HG03439 (cell line): ENCODE results near the gene PLD2.

Source experiments
- ATAC-seq: cut with Tn5 transposase; IDR thresholded peaks from one replicate; pipeline ENCODE4 v1.9.1; 2021; ENCODE audit warnings: mild to moderate bottlenecking, moderate library complexity; ENCODE audit not compliant: unreplicated experiment

The PLD2 gene

GRCh38 chr17:4806777-4807604 is at the start of gene PLD2:
TSS of gene PLD2 (plus strand) at chr17:4807152. CDS start at chr17:4807773, 621 bp downstream.
- peak; percentile 87 for ATAC-seq

- ATAC-seq, result no peak
Observed at GRCh38 chr17:4759776-4760236, 47.1 kb upstream of the PLD2 start.

DNA sequence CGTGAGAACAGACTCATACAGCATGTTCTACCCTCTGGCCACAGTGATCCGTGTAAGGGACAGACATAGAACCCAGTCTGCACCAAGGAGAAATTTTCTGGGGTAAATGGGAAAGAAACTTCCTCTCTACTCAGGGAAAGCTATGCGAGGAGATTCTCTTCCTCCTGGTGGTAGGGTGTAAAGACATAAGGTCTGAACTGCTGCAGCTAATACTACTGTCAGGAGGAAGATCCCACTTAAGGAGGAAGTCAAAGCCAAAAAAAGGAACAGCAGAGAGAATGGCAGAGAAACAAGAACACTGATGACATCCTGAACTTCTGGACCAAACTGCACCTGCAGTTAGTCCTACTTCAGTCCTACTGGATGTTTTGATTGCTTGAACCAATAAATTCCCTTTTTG is 42.4 kb upstream of the PLD2 start:
- ATAC-seq, result no peak

GRCh38 chr17:4766201-4766600 is 40.8 kb upstream of the PLD2 start:
- ATAC-seq, result no peak

- no peak for ATAC-seq
Observed at GRCh38 chr17:4766723-4767122, 40.2 kb upstream of the PLD2 start.

DNA sequence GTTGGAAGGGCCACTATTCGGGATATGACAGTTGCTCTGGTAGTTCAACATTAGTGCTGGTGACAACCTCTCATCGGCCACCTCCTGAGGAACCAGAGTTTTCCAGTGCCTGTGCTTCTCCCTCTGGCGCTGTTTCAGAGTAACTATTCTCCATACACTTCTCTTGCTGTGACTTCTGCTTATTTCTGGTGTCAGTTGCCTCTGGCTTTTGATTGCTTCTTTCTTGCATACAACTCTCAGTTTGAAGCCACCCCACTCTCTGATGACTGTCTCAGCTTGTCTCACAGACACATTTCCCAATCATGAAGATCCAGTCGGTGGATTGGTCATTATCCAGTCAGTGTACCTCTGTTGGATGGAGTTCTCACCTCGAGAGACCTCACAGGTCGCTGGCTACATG is 38.7 kb upstream of the PLD2 start:
- ATAC-seq, result no peak

DNA sequence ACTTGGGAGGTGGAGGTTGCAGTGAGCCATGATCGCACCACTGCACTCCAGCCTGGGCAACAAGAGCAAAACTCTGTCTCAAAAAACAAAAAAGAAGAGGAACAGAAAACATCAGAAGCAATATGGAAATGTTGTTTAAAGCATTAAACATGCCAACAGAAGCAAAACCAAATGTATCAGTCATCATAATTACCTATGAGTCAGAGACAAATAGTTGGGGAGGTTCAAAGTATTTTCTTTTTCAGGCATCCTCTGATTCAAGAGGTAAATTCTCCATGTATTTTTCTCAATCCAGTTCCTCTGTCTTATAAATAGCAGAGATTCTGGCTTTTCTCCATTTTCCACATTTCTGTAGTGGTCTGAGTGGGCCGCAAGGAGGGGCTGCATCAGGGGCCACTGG is 37.3 kb upstream of the PLD2 start:
- no peak for ATAC-seq

DNA sequence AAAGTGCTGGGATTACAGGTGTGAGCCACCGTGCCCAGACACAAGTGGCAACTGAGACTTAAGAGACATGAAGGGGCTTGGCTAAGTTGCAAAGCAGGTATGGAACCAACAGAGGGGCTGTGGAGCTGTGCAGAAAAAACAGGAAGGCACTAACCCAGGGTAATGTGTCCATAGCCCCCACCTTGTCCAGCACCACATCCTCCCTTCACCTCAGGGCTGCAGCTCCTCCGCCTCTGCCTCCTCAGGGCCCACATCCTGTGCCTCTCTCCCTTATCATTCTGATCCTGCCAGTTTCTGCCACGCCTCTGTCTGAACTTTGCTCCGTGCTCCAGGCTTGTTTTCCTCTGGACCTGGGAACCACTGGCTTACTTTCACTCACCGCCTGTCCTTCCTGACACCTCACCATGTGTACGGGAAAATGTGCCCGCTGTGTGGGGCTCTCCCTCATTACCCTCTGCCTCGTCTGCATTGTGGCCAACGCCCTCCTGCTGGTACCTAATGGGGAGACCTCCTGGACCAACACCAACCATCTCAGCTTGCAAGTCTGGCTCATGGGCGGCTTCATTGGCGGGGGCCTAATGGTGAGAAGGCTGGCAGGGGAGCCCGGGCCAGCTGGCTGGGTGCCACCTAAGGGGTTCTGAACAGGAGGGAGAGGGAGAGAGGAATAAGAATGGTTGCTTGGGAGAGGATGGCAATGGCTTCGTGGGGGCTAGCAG is 35.3 kb upstream of the PLD2 start, which contains the start of gene TM4SF5:
TM4SF5 (plus strand) TSS at position 368 of the 716 bp plus-strand sequence; CDS start at position 405, 37 bp downstream.
- ATAC-seq, result no peak

GRCh38 chr17:4772235-4772613 is 34.7 kb upstream of the PLD2 start:
- no peak for ATAC-seq

GRCh38 chr17:4777969-4778760 is 28.8 kb upstream of the PLD2 start:
- no peak for ATAC-seq

DNA sequence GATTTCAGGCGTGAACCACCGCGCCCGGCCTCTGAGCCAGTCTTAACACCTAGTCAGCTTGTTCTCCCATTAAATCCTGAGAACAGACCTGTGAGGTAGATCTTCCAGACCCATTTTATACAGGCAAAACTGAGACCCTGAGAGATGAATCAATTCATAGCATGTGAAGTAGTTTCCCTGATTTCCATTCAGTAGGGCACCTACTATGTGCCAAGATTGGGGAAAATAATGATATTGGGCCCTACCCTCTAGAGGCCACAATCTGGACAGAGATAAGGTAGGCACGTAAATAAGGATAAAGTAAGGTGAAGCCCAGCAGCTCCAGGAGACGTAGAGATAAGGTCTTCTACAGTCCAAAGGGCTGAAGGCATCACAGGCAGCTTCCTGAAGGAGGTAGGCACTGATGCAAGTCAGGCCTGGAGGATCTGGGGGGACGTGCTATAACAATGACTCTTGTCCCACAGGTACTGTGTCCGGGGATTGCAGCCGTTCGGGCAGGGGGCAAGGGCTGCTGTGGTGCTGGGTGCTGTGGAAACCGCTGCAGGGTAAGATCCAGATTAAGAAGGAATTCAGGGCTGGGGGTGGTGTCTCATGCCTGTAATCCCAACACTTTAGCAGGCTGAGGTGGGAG is 26.5 kb upstream of the PLD2 start:
- no peak for ATAC-seq

- no peak for ATAC-seq
Observed at GRCh38 chr17:4782652-4783051, 24.3 kb upstream of the PLD2 start.

DNA sequence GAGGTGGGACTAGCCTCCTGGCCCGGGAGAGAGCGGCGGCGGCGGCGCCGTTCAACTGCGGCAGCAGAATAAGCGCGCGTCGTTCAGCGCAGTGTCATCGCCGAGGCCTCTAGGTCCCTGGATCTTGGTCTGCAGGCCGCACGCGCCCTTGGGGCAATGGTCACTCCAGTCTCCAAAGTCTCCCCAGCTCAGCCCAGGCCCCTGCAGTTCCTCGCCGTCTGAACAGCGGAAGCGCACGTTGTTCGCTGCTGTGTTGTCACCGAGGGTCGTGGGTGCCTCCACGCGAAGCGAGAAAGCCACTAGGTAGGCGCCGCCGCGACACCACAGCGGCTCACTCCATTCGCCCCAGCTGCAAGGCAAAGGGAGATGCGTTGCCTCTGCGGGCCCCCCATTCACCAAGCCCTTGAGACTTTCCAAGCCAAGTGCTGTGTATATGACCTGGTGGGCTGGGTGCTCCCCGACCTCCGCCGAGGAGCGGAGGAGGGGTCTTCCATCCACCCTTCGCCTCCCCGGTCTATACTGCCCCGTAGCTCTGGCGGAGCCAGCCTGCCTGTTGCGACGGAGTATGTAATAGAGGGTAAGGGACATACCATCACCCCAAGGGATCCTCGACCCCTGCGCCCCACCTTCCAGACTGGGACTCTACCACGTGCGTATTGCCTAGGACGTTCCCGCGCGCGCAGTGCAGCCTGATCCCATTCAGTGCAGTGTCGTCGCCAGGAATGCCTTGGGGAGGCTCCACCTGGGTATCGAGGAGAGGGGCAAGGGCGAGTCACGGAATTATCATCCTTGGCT is 21.4 kb upstream of the PLD2 start:
- no peak for ATAC-seq

GRCh38 chr17:4786106-4786511 is 20.8 kb upstream of the PLD2 start, which contains the start of gene VMO1:
TSS of gene VMO1 (minus strand) at chr17:4786364. CDS start at chr17:4786352, 12 bp downstream.
- ATAC-seq, result no peak

GRCh38 chr17:4786516-4786915 is 20.4 kb upstream of the PLD2 start:
- no peak for ATAC-seq

DNA sequence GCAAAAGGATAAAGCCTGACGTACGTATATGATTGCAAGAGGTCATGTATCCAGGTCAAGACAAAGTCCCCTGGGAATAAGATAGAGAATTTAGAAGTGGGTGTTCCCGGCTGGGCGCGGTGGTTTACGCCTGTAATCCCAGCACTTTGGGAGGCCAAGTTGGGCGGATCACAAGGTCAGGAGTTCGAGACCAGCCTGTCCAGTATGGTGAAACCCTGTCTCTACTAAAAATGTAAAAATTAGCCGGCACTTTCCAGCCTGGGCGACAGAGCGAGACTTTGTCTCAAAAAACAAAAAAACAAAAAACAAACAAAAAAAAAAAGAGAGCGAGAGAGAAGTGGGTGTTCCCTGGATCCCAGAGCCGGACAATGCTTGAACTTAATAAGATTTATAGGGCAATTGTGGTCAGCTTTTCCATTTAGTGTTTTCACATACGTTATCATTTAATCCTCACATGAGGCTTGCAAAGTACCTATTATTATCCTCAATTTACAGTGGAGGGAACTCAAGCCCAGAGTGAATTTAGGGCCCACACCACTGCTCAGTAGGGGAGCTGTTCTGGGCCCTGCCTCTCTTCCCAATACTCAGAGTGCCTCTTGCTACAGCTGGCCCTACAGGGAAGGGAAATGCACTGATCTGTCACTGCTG is 18.7 kb upstream of the PLD2 start:
- no peak for ATAC-seq

- ATAC-seq, result no peak
Observed at GRCh38 chr17:4788807-4789700, 17.9 kb upstream of the PLD2 start, which contains the start of gene GLTPD2. TSS of gene GLTPD2 (plus strand) at chr17:4788964. CDS start at chr17:4789012, 48 bp downstream.

DNA sequence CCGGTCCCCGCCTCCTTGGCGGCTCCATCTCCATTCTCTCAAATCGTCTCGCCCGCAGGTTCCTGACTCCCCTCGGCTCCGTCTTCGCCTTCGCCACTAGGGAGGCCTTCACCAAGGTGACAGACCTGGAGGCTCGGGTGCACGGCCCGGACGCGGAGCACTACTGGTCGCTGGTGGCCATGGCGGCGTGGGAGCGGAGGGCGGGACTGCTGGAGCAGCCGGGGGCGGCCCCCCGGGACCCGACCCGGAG is 17.3 kb upstream of the PLD2 start:
- peak; percentile 23 for ATAC-seq
